K562 (cell line): ENCODE measurements around the gene FAM78B. TPM values are rescaled to one million over a fixed set of nuclear protein-coding genes. Genes with fewer than 3 reads are reported as not detected.

ENCODE experiments used
- KDM1A ChIP-seq, 2 experiments: fragments of 450-650 bp; IDR thresholded peaks; 2 replicates each; pipeline ENCODE4 v1.6.1; 2016; ENCODE audit warnings: mild to moderate bottlenecking in 2 of 2
- MAZ ChIP-seq, 2 experiments: fragments of 450-650 bp in 1 of 2; sonication (generic) in 1 of 2; formaldehyde crosslinking; IDR thresholded peaks in 1 of 2; conservative IDR thresholded peaks in 1 of 2; 2 replicates each; pipeline versions ENCODE4 v1.4.0 to v1.5.0; 2020; ENCODE audit warnings: mild to moderate bottlenecking in 1 of 2, missing genetic modification reagents in 1 of 2
- MXI1 ChIP-seq: IDR thresholded peaks from 2 replicates; pipeline ENCODE4 v1.6.1; 2011; ENCODE audit warnings: low read depth, mild to moderate bottlenecking, improper control_type of control experiment, low read length
- RBM22 ChIP-seq: fragments of 200-400 bp; formaldehyde crosslinking; IDR thresholded peaks from 2 replicates; pipeline ENCODE4 v1.6.1; 2018; ENCODE audit warnings: low read length, low read depth; ENCODE audit not compliant: poor library complexity, severe bottlenecking
- RFX5 ChIP-seq: IDR thresholded peaks from 2 replicates; pipeline ENCODE4 v1.6.1; 2011; ENCODE audit warnings: low read depth, mild to moderate bottlenecking, improper control_type of control experiment, low read length
- polyA plus RNA-seq, 8 experiments: library from polyadenylated mRNA; depleted of rRNA in 4 of 8; stranded (reverse) in 5 of 8; unstranded in 3 of 8; fragments of >200 nt; fragmentation: Nextera tagmentation in 2 of 8; fragmentation: Illumina TruSeq in 1 of 8; extraction: Ambion mirVana in 2 of 8; extraction: Trizol in 1 of 8; gene quantifications; 2 replicates each; pipeline versions ENCODE4 v1.2.1 to v1.2.3, GENCODE V29; 2011 to 2014; ENCODE audit warnings: inconsistent platforms in 1 of 8, missing spikeins in 1 of 8
- total RNA-seq, 7 experiments: library from RNA; depleted of rRNA in 6 of 7; stranded (reverse); fragments of >200 nt in 6 of 7; fragmentation: Illumina TruSeq in 2 of 7; extraction: Trizol in 2 of 7; gene quantifications; 2 replicates each; pipeline versions ENCODE4 v1.2.1 to v1.2.3, GENCODE V29; 2011 to 2021; ENCODE audit warnings: low replicate concordance in 1 of 7
- TF ChIP-seq, protein P1 (sequence below), 2 experiments: fragments of 450-650 bp; IDR thresholded peaks; 2 replicates each; pipeline ENCODE4 v1.6.1; 2016; ENCODE audit warnings: mild to moderate bottlenecking in 2 of 2, borderline replicate concordance in 1 of 2, low read depth in 1 of 2, moderate library complexity in 1 of 2

FAM78B gene
- total and polyA plus RNA-seq, 9 of the 15 experiments (the other 6 are each of a cell fraction or from before 2014, with no cell fraction given) = 0.04 to 0.43 (median 0.29) TPM; not detected in 1

DNA sequence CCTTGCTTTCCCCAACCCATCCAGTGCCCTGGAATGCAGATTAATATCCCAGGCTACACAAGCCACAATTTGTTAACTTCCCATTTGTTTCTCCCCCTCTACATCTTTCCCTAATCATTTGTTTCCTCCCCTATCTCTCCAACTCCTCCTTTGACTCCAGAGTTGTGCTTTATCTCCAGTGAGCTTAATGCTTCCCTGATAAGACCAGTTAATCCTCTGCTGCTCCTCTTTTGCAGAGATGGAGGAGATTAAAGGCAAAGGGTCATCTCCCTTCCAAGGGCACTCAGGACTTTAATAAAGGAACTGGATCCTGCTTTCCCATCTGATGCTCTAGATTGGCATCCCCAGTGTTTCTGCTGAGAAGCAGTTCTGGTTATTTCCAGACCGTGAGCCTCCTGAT is 7.1 kb downstream of the FAM78B start (continued):
- TF ChIP-seq, protein P1, sequence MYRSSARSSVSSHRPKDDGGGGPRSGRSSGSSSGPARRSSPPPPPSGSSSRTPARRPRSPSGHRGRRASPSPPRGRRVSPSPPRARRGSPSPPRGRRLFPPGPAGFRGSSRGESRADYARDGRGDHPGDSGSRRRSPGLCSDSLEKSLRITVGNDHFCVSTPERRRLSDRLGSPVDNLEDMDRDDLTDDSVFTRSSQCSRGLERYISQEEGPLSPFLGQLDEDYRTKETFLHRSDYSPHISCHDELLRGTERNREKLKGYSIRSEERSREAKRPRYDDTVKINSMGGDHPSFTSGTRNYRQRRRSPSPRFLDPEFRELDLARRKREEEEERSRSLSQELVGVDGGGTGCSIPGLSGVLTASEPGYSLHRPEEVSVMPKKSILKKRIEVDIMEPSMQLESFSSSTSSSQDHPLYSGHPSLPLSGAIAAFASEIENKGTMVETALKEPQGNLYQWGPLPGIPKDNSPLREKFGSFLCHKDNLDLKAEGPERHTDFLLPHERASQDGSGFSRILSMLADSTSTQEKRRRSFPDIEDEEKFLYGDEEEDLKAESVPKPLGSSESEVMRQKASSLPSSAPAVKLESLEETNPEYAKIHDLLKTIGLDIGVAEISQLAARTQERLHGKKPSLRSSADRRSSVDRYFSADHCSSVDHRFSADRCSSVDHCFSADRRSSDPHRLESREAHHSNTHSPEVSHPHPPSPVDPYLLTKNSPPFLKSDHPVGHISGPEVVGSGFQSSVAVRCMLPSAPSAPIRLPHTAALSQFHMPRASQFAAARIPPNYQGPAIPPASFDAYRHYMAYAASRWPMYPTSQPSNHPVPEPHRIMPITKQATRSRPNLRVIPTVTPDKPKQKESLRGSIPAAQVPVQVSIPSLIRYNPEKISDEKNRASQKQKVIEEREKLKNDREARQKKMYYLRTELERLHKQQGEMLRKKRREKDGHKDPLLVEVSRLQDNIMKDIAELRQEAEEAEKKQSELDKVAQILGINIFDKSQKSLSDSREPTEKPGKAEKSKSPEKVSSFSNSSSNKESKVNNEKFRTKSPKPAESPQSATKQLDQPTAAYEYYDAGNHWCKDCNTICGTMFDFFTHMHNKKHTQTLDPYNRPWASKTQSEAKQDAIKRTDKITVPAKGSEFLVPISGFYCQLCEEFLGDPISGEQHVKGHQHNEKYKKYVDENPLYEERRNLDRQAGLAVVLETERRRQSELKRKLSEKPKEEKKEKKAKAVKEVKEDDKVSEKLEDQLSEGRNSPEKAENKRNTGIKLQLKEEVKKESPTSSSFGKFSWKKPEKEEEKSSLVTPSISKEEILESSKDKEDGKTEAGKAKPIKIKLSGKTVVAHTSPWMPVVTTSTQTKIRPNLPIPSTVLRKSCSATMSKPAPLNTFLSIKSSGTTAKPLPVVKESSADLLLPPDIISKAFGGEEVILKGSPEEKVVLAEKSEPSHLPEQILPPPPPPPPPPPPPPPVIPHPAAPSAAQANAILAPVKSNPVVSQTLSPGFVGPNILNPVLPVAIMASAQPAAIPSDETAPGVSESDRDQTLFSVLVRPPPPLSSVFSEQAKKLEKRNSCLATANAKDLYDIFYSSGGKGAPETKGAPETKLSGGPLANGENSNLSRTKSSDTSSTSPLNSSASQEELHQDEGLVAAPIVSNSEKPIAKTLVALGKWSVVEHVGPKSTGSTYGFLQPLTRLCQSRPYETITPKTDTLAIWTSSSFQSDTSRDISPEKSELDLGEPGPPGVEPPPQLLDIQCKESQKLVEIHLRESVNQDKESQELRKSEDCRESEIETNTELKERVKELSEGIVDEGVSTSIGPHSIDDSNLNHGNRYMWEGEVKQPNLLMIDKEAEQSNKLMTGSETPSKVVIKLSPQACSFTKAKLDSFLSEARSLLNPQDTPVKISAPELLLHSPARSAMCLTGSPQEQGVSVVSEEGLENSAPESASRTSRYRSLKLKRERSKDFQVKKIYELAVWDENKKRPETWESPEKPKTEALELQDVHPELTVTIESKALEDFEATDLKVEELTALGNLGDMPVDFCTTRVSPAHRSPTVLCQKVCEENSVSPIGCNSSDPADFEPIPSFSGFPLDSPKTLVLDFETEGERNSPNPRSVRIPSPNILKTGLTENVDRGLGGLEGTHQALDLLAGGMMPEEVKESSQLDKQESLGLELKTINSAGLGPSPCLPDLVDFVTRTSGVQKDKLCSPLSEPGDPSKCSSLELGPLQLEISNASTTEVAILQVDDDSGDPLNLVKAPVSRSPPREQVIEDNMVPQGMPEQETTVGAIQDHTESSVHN (IDR thresholded peaks at IDR 0.05; ENCODE audit: borderline replicate concordance in 1 of 2, low read depth in 1 of 2) = no peak
- no peak for TF ChIP-seq RFX5
- no peak for TF ChIP-seq RBM22
- no peak for TF ChIP-seq KDM1A (IDR thresholded peaks at IDR 0.05)
- no peak for TF ChIP-seq MXI1
- no peak for TF ChIP-seq MAZ (CRISPR knock-in tag; conservative IDR thresholded peaks at IDR 0.05 in 1 of 2, IDR thresholded peaks at IDR 0.05 in 1 of 2)
- TF ChIP-seq, all 486 proteins: peak for 0
